ENCODE results near the gene WIPF3.

WIPF3 gene

DNA sequence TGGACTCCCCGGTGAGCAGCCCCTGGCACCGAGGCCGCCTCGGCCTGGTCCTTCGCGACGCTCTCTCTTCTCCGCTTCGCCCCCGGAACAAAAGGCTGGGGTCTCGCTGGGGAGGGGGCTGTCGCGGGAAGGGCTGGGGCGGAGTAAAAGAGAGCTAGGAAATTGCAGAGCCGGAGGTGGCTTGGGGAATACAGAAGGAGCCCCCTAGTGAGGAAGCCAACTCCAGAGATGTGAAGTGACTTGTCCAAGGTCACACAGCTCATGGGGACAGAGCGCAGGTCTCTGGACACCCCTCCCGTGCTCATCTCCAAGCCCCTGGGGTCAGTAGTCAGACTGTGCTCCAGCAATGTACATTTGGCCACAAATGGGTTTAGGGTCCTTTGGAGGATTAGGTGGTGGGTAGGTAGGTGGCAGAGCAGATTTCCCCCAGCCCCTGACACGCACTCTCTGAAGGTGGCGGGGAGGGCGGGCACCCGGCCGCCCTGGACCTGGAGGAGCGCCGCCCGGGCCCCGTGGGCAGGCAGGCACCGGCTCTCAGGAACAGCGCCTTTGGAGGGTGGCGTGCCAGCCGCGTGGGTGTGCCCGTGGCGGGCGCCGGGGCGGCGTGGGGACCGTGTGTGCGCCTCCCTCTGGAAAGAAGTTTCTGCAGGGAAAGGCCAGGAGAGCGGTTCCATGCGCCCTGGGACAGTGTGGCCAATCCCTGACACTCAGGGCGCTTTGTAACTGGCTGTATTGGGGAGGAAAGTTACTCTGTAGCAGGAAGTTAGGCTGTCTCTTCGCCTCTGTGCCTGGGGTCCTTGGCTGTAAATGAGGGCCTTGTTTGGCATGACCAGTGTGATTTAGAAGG lies 910 bp downstream of the WIPF3 start:
- DNase-seq: peak; percentile 13
- in situ Hi-C loops (cut with MboI; ENCODE audit: low pct_unique_long_range_greater_than_20kb, low sequenced_read_pairs): no loop called here

DNA sequence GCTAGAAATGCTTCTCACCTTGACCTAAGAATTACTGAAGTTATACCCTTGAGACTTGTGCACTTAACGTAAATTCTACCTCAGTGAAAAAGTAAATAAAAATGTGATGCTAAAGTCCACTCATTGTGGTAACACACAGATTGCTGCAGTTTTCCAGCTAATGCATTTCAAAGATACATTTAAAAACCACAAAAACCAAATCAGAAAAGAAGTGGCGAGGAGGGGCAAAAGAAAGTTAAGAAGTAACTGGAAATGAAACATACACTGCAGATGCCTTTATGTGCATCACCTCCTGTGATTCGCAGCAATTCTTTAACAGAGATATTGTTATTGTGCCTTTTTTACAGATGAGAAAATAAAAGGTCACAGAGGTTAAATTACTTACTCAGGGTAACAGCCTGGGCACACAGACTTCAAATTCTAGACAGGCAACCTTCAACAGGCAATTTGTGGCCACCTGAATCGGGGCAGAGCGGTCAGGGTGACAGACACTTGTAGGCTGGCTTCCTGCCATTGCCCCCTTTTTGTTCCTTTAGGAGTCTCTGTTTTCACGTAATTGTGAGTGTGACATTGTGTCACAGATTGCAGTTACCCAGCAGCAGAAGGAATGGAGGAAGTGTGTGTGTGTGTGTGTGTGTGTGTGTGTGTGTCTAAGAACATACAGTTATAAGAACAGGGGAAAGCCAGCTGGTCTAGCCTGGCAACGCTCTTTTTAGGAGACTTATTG lies 1.9 kb downstream of the WIPF3 start:
- in situ Hi-C loops (cut with MboI; ENCODE audit: low pct_unique_long_range_greater_than_20kb, low sequenced_read_pairs): no loop called here
- peak; percentile 10 for DNase-seq

DNA sequence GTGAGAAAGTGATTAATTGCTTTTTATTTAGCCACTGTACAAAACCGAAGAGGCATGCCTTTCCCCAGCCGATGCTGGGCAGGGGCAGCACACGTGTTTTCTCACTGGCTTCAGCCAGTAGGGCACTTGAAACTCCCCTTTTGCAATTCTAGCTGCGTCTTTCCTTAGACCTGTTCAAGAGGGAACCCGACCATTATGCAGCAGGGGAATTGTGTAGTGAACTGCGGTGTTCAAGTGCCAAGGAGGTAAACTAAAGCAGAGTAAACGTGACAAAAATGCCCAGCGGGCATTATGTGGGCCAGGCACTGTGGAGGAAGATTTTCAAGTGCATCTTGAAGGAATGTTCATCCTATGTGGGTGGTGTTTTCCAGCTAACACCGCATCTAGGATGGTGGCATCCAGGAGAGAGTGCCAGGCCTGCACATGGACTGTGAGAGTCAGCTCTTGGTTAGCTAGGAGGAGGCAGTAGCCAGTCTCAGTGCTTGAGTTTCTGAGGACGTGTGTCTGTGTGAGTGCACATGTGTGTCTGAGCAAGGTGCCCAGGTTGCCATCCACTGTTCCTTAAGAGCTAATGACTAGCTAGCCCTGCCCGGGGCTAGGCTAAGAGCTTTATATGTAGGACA lies 3.3 kb downstream of the WIPF3 start:
- no peak for DNase-seq
- in situ Hi-C loops (cut with MboI; ENCODE audit: low pct_unique_long_range_greater_than_20kb, low sequenced_read_pairs): no loop called here

DNA sequence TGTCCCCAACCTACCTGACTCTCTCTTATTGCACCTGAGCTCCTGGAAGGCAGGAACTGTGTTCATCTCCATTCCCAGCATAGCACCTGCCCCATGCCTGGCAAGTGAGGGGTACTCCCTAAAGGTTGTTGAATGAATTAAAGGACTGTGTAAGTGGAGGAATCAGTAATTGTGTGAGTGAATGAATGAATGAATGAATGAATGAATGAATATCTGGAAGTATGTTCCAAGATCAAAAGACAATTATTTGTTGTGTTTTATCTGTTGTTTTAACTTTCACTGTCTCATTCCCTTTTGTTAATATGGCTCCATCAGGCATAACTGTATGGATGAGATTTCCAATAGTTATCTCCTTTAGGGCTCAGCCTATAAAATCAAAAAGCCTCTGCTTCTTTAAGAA lies 4.0 kb downstream of the WIPF3 start:
- no peak for DNase-seq
- in situ Hi-C loops (cut with MboI; ENCODE audit: low pct_unique_long_range_greater_than_20kb, low sequenced_read_pairs): no loop called here

DNA sequence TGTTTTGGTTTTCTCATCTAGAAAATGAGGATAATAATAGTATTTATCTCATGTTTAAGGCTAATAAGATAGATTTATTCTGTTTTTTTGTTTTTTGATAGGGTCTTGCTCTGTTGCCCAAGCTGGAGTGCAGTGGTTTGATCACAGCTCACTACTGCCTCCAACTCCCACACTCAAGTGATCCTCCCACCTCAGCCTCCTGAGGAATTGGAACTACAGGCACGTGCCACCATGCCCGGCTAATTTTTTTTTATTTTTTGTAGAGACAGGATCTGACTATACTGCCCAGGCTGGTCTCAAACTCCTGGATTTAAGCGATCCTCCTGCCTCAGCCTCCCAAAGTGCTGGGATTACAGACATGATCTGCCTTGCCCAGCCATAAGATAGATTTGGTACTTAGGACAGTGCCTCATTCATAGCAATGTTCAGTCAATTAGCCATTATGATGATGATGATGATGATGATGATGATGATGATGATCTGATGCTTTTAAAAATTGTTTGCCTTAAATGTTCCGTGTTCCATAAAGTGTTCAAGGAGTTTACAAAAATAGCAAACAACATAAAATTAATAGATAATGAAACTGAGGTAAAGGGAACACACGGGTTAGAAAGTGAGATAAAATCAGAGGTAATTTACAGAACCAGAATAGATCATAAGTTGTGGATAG lies 4.6 kb downstream of the WIPF3 start:
- in situ Hi-C loops (cut with MboI; ENCODE audit: low pct_unique_long_range_greater_than_20kb, low sequenced_read_pairs): no loop called here
- DNase-seq: no peak

DNA sequence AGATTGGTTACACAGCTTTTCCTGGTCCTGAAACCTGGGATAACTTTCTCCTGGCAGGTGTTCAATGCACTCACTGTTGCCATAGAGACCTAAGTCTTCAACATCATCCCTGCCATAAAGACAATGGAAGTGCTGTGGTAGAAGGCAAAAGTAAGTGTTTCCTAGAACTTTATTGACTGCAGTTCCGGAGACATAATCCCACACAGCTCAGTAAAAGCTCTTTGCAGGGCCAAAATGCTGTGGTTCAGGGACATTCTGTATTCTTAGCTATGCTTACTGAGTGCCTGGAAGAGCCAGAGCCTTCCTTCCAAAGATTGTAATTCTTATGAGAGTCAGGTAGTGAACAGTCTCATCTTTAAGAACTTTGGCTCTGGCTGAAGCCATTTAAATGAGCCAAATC lies 5.3 kb downstream of the WIPF3 start:
- in situ Hi-C loops (cut with MboI; ENCODE audit: low pct_unique_long_range_greater_than_20kb, low sequenced_read_pairs): no loop called here
- DNase-seq: no peak

DNA sequence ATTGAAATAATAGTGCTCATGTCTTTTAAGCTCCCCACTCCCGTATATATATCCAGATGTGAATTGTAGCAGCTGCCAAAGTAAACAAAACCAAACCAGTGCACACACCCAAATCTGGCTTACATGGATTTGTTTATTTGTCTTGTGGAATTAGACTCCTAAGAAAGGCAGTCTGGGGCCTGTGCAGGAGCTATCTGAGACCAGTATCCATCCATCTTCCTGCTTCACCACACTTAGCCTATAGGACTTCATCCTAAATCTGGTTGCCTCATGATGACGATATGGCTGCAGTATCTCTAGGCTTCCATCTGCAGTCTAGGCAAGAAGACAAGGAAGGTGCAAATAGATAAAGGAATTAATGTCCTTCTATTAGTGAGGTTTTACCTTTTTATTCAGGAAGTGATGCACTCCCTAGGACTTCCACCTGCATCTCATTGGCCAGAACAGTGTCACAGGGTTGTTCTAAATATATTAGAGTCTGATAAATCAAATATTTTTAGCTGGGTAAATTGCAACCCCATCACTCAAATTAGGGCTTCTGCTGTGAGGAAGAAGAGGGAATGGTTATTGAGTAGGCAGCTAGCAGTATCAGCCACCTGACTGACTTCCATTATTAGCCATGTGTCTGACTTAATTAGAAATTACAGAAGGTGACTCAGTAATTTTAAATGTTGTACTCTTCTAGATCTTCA lies 6.0 kb downstream of the WIPF3 start:
- in situ Hi-C loops (cut with MboI; ENCODE audit: low pct_unique_long_range_greater_than_20kb, low sequenced_read_pairs): no loop called here
- no peak for DNase-seq

DNA sequence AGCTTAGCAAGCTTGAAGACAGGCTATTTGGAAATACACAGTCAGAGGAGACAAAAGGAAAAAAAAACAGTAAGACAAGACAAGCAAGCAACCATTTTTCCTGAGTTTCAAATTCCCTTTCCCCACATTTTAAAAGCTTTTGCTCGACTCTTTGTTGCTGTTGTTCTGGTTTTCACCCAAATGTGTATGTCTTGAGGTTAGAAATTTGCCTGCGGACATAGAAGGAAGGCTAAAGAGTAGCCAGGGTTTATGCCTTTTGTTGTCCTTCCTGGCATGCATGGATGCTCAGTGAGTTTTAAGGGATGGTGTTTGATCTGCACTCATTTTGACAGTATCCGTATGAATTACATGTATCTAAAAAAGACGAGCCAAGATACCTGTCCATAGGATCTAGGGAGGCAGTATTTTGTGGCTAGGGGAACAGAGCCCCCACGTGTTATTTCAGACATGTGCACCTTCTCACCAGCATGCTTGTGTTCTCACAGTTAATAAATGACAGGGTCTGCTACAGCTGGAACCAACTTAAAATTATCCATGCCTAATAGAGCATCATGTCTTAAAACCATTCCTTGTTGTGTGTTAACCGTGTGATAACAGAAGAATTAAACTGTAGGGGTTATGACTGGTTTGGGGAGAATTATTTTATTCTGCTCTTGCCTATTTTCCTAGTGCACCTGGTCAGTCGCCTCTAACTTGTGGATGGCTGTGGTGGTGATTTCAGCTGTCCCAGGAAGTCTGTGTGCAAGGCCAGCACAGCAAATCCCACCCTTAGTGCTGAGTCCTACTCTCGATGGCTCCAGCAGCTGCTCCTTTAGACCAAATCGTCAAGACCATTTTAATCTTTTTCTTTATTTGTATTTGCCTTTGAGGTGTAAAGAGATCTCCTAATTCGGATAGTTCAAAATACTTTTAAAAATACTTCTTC lies 9.1 kb downstream of the WIPF3 start:
- no peak for DNase-seq
- in situ Hi-C loops (cut with MboI; ENCODE audit: low pct_unique_long_range_greater_than_20kb, low sequenced_read_pairs): no loop called here

DNA sequence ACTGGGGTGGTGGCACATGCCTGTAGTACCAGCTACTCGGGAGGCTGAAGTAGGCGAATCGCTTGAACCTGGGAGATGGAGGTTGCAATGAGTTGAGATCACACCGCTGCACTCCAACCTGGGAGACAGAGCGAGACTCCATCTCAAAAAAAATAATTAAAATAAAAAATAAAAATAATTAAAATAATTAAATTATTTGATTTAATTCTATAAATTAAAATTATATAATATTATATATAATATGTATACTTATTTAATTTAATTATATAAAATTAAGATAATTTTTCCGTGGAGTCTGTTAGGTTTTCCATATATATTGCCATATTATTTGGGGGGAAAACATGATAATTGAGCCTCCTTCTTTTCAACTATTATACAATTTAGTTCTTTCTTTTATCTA lies 12.0 kb downstream of the WIPF3 start:
- in situ Hi-C loops (cut with MboI; ENCODE audit: low pct_unique_long_range_greater_than_20kb, low sequenced_read_pairs): no loop called here

DNA sequence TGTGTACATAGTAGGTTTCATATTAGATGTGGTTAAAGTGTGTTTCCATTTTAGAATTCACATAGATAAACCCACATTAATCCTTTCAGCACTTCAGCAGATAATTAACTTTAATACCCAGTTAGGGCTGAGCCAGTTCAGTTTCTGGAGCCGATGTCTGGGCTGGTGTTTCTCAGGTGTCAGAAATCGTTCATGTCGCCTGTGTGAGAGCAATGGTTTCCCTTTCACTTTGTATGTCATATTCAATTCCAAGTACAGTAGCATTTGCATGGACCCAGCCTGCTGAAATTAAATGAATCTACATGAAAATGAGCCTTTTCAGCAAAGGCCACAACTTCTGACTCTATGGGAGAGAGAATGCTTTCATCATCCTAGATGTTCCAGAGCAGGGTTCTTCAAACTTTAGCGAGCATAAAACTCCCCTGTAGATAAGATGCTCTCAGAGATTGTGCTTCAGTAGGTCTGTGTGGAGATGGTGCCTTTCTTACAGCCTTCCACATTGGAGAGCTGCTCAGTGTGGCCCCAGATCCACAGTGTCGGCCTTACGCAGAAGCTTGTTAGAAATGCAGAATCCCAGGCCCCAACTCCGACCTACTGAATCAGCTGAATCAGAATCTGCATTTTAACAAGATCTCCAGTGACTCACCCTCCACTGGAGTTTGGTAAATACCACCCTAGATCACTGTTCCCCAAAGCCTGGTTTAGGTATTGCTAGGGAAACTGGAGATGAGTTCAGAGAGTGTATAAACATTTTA lies 19.6 kb downstream of the WIPF3 start:
- in situ Hi-C loops (cut with MboI; ENCODE audit: low pct_unique_long_range_greater_than_20kb, low sequenced_read_pairs): no loop called here
- no peak for DNase-seq

More for the DNA sequence above, 12.0 kb downstream of the WIPF3 start:
- DNase-seq: no peak

DNA sequence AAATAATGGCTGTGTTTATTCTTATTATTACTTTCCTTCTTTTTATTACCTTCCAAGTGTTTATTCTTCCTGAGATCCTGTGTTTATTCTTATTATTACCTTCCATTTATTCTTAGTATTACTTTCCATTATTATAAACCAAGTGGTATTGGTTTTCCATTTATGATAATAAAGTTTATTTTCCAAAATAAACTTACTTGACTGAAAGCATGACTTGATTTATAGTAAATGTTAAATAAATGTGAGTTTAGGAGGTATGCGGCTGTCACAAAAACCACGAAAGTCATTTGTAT lies 20.2 kb downstream of the WIPF3 start:
- in situ Hi-C loops (cut with MboI; ENCODE audit: low pct_unique_long_range_greater_than_20kb, low sequenced_read_pairs): no loop called here
- no peak for DNase-seq

DNA sequence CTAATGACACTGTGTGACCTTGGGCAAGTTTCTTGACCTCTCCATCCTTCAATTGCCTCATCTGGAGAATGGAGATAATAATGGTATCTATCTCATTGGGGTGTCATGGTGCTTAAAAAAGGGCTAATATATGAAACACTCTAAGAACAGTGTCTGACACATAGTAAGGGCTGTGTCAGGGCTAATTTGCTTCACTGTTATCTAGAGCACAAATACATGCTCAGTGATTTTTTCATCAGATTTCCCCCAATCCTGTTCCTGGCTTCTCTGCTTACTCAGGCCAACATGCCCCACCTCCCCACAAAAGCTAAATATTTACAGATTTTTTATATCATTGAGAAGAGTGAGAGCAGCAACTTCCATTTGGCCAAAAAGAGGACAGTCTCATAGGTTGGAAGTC lies 20.6 kb downstream of the WIPF3 start:
- in situ Hi-C loops (cut with MboI; ENCODE audit: low pct_unique_long_range_greater_than_20kb, low sequenced_read_pairs): no loop called here
- DNase-seq: no peak

DNA sequence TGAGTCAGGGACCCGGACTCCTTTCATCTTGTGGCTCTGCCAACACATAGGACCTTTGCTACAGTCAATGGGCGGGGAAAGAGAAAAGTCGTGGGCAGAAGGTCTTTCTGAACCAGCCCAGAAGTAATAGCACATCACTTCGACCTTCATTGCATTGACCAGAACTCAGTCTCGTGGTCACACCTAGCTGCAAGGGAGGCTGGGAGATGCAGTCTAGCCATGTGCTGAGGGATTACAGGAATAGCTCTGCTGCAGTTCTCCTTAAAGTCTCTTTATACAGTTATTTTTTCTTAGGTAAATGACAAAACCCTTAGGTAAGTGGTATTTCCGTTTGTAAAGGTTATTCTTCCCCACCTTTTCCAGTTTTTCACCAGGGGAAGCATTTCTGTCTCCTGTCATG lies 25.4 kb downstream of the WIPF3 start:
- no peak for DNase-seq
- in situ Hi-C loops (cut with MboI; ENCODE audit: low pct_unique_long_range_greater_than_20kb, low sequenced_read_pairs): no loop called here

DNA sequence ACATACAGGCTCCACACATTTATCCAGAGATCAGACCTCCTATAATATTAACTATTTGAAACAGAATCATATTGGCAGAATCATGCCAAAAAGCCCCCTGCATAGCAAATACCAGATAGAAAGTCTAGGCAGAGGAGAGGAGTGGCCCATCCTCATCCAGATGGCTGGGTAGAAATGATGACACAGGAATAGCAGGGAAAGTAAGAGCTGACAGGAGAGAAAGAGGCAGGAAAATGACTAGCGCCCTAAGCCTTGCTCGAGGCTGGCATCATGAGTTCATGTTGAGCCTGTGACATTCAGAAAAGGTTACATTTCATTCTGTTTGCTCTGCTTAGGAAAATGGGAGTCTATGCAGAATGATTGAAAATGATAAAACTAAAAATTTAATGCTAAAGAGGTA lies 27.6 kb downstream of the WIPF3 start:
- no peak for DNase-seq
- in situ Hi-C loops (cut with MboI; ENCODE audit: low pct_unique_long_range_greater_than_20kb, low sequenced_read_pairs): no loop called here

DNA sequence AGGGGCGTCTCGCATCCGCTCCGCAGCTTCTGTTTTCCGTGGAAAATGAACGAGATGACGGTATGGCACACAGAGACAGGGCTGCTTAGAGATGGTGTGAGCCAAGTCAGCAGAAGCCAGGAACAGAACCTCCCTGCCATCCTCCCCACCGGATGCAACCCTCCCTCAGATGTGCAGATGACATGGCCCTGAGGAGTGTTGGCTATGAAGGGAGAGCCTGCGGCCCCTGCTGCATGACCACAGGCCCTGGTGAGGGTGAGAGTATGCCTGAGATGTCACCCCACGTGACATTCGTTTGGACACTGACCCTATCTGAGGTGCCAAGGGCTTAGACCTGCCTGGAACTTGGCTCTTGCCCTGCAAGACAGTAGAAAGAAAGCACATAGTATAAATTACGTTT lies 29.4 kb downstream of the WIPF3 start:
- in situ Hi-C loops (cut with MboI; ENCODE audit: low pct_unique_long_range_greater_than_20kb, low sequenced_read_pairs): no loop called here
- DNase-seq: no peak

DNA sequence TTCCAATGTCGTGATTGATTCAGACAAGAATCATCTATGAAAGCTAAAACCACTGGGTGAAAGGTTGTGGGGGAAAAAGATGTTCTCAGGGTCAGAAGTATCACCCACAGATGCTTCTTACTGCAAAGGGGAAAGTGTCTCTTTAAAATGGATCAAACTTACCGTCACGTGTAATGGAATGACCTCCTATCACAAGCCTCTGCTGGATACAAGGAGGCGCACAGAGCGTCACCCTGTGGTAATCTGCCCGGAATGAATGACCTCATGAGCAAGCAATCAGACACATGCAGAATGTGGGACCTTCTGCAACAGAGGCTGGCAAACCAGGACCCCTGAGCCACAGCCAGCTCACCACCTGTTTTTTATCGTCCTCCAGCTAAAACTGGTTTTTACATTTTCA lies 33.0 kb downstream of the WIPF3 start:
- in situ Hi-C loops (cut with MboI; ENCODE audit: low pct_unique_long_range_greater_than_20kb, low sequenced_read_pairs): no loop called here
- DNase-seq: no peak

DNA sequence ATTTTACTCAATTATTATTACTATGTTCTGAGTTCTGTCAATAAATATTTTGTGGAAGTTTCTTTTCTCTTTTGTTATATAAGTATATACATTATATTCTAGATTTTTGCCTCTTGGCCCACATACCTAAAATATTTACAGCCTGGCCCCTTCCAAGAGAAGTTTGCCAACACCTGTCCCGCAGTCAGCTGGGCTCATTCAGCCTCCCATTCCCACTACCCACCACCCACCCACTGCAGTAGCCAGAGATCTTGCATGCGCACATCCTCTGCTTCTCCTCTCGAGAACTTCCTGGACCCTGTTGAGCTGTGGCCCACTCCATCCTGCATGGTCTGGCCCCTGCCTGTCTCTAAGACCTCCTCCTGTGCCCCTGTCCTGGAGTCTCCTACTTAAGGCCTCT lies 33.6 kb downstream of the WIPF3 start:
- no peak for DNase-seq
- in situ Hi-C loops (cut with MboI; ENCODE audit: low pct_unique_long_range_greater_than_20kb, low sequenced_read_pairs): no loop called here

DNA sequence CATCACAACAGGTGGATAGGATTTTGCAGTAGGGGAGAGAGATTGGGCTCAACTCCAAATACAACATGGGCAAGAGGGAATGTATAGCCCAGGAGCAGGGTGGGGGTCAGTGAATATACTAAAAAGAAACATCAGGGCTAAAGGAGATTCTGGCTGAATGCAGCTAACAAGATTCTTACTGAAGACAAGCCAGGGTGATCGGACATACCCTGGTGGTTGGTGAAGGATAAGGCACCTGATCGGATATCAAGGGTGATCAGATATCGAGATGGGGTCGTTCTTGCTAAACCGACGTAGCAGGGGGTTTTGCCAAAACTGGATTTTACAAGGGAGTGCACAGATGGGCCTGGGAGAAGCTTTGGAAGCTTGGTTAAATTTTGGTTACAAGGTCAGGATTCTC lies 34.4 kb downstream of the WIPF3 start:
- no peak for DNase-seq
- in situ Hi-C loops (cut with MboI; ENCODE audit: low pct_unique_long_range_greater_than_20kb, low sequenced_read_pairs): no loop called here
